ENCODE data around the gene C1QTNF9B.

DNA sequence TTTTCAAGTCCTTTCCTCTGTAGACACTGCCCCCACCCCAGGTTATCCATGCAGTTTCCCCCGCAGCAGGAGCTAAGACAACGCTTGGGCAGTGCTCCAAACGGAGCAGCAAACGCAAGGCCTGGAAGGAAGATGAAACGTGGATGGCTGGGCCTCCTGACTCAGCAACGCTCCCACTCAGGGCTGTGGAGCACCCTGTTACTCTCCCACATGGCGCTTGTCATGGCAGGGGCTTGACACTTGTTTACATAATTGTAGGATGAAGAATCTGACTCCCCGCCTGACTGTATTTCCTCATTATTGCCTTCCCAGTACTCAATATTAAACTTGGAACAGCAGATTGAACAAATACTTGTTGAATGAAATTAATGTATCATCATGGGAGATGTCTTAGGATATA lies 799 bp upstream of the C1QTNF9B start:
- TF ChIP-seq CTCF (IDR thresholded peaks at IDR 0.05; ENCODE audit: insufficient read depth, low read length): no peak
- no peak for TF ChIP-seq POLR2AphosphoS5 (IDR thresholded peaks at IDR 0.05; ENCODE audit: low read depth)
- TF ChIP-seq GABPA (IDR thresholded peaks at IDR 0.05; ENCODE audit: low read depth): no peak
- TF ChIP-seq, protein P1, sequence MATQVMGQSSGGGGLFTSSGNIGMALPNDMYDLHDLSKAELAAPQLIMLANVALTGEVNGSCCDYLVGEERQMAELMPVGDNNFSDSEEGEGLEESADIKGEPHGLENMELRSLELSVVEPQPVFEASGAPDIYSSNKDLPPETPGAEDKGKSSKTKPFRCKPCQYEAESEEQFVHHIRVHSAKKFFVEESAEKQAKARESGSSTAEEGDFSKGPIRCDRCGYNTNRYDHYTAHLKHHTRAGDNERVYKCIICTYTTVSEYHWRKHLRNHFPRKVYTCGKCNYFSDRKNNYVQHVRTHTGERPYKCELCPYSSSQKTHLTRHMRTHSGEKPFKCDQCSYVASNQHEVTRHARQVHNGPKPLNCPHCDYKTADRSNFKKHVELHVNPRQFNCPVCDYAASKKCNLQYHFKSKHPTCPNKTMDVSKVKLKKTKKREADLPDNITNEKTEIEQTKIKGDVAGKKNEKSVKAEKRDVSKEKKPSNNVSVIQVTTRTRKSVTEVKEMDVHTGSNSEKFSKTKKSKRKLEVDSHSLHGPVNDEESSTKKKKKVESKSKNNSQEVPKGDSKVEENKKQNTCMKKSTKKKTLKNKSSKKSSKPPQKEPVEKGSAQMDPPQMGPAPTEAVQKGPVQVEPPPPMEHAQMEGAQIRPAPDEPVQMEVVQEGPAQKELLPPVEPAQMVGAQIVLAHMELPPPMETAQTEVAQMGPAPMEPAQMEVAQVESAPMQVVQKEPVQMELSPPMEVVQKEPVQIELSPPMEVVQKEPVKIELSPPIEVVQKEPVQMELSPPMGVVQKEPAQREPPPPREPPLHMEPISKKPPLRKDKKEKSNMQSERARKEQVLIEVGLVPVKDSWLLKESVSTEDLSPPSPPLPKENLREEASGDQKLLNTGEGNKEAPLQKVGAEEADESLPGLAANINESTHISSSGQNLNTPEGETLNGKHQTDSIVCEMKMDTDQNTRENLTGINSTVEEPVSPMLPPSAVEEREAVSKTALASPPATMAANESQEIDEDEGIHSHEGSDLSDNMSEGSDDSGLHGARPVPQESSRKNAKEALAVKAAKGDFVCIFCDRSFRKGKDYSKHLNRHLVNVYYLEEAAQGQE (IDR thresholded peaks at IDR 0.05; ENCODE audit: insufficient replicate concordance, low read depth): no peak

Data from HL-60 (cell line).